GM18909 (cell line): ENCODE measurements around the gene CCDC148.
"Not testable (repeated sequence)": the region's sequence is repeated elsewhere in the genome, so short reads cannot be mapped to it uniquely, and the experiment has no call there.

Experiments
- ATAC-seq: cut with Tn5 transposase; IDR thresholded peaks from one replicate; pipeline ENCODE4 v1.9.1; 2021; ENCODE audit warnings: mild to moderate bottlenecking; ENCODE audit not compliant: unreplicated experiment, poor library complexity

The CCDC148 gene

DNA sequence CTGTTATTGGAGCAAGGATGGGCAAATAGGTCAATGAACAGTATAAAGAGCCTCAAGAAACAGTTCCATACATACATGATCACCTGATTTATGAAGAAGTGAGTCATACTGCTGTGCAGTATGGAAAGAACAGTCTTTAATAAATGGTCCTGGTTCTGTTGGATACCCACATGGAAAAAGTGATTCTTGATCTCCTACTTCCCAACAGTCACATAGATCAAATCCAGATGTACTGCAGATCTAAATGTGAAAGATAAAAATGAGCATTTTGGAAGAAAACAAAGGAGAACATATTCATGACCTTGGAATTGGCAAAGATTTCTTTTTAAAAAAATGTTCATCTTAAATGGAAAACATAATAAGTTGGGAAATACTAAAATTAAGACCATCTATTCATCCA lies 75.8 kb downstream of the CCDC148 start:
- no peak for ATAC-seq

- no peak for ATAC-seq
Observed at GRCh38 chr2:158378926-158379325, 77.6 kb downstream of the CCDC148 start.

GRCh38 chr2:158366342-158366741 lies 90.2 kb downstream of the CCDC148 start:
- no peak for ATAC-seq

GRCh38 chr2:158359846-158360245 lies 96.7 kb downstream of the CCDC148 start:
- peak; percentile 42 for ATAC-seq

GRCh38 chr2:158357699-158358098 lies 98.9 kb downstream of the CCDC148 start:
- no peak for ATAC-seq

DNA sequence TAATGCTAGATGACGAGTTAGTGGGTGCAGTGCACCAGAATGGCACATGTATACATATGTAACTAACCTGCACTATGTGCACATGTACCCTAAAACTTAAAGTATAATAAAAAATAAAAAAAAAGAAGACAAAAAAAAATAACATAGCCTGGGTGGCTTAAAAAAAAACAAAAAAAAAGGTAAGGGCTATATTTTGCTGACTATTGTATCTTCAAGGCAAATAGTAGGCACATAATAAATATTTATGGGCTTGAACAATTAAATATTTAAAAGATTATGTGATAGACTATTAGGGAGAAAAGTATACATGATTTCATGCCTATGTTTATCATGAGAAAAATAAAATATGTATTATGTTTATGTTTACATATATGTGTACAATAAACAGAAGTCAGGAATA lies 99.4 kb downstream of the CCDC148 start:
- no peak for ATAC-seq

GRCh38 chr2:158351466-158351816 lies 105.1 kb downstream of the CCDC148 start:
- ATAC-seq: not testable (repeated sequence)

GRCh38 chr2:158350751-158351465 lies 105.6 kb downstream of the CCDC148 start:
- ATAC-seq: not testable (repeated sequence)

DNA sequence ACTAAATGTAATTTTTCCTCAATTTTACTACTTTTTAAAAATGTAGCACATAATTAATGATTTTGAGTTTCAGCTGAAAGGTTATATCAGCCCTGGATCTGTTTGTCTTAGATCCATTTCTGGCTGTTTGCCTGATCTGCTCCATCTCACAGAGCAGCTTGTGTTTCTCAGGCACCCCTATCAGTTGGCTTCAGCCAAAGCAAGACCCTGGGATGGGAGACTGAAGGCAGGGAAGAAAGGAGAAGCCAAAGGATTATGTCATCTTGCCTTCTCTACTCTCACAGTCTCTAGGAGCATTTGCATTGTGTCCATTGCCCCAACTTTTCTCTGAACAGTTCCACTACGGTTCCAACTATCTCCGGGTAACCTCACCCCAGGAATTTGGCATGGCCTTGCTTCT lies 110.5 kb downstream of the CCDC148 start:
- no peak for ATAC-seq

DNA sequence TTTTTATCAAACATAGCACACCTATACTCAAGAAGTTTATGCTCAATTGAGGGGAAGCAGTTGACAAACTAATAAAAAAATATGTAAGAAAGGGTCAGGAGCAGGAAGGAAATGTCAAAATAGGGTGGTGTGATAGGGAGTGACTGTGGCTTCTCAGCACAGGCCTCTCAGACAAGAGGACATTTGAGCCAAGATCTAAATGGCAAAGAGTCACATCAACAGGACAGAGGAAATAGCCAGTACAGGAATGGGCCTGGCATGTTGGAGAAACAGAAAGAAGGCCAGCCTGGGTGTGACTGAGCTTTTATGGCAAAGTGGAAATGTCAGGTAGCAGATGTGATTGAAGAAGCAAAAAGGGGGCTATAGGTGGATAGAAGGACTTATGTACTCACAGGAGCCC lies 117.0 kb downstream of the CCDC148 start:
- no peak for ATAC-seq

GRCh38 chr2:158337018-158337417 lies 119.5 kb downstream of the CCDC148 start:
- ATAC-seq: no peak

DNA sequence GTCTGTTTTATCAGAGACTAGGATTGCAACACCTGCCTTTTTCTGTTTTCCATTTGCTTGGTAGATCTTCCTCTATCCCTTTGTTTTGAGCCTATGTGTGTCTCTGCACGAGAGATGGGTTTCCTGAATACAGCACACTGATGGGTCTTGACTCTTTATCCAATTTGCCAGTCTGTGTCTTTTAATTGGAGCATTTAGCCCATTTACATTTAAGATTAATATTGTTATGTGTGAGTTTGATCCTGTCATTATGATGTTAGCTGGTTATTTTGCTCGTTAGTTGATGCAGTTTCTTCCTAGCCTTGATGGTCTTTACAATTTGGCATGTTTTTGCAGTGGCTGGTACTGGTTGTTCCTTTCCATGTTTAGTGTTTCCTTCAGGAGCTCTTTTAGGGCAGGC lies 124.8 kb downstream of the CCDC148 start:
- ATAC-seq: not testable (repeated sequence)

DNA sequence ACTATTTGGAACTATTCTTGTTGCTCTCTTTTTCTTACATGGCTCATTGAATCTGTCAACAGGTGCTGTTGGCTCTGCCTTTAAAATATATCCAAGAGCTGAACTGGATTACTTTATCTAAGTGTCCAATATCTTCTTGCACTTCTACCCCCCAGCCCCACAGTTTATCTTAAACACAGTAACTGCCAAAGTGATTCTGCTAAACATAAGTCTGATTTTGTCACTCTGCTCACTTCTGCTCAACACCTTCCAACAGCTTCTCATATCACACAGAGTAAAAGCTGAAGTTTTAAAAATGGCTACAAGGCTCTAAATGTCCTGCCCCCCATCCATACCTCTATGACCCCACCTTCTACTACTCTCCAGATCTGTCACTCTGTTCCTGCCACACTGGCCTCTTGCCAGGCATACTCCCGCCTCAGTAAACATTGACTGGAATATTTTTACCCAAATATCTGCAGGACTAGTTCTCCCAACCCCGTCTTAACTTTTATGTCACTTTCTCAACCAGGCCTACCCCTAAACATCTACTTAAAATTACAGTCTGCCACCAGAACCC lies 130.7 kb downstream of the CCDC148 start:
- ATAC-seq: no peak

GRCh38 chr2:158325031-158325781 lies 131.3 kb downstream of the CCDC148 start:
- ATAC-seq: no peak

GRCh38 chr2:158323381-158323780 lies 133.2 kb downstream of the CCDC148 start:
- no peak for ATAC-seq

- ATAC-seq: no peak
Observed at GRCh38 chr2:158321264-158321663, 135.3 kb downstream of the CCDC148 start.

DNA sequence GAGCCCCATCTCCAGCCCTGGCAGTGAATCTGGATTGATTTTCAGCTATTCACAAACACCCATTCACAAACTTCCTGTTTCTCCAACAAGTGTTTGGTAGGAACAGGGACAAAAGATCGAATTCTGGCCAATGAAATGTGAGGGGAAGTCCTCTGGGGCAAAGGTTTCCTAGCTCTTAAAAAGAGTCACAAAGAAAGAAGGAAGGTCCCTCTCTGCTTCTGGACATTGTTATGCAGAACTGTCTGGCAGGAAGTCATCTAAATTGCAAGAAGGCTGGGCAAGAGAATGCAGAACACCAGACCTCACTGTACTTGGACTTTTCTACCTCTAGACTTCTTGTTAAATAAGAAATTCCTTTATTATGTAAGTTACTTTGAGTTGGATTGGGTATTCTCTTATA lies 137.3 kb downstream of the CCDC148 start:
- ATAC-seq: no peak

- peak; percentile 50 for ATAC-seq
Observed at GRCh38 chr2:158317642-158318041, 138.9 kb downstream of the CCDC148 start.

- ATAC-seq: no peak
Observed at GRCh38 chr2:158315803-158316414, 140.6 kb downstream of the CCDC148 start.

- ATAC-seq: no peak
Observed at GRCh38 chr2:158315000-158315399, 141.6 kb downstream of the CCDC148 start.

- no peak for ATAC-seq
Observed at GRCh38 chr2:158313734-158314133, 142.8 kb downstream of the CCDC148 start.
